Measurements from ENCODE around the gene DAAM2.

DAAM2 gene

GRCh38 chr6:39929733-39930461 is 137.7 kb downstream of the DAAM2 start:
- no peak for DNase-seq (ENCODE audit: low spot score)

- DNase-seq (ENCODE audit: low spot score) = no peak
Measured at GRCh38 chr6:39930540-39930939, 138.4 kb downstream of the DAAM2 start.

GRCh38 chr6:39931607-39932006 is 139.4 kb downstream of the DAAM2 start:
- DNase-seq (ENCODE audit: low spot score) = no peak

DNA sequence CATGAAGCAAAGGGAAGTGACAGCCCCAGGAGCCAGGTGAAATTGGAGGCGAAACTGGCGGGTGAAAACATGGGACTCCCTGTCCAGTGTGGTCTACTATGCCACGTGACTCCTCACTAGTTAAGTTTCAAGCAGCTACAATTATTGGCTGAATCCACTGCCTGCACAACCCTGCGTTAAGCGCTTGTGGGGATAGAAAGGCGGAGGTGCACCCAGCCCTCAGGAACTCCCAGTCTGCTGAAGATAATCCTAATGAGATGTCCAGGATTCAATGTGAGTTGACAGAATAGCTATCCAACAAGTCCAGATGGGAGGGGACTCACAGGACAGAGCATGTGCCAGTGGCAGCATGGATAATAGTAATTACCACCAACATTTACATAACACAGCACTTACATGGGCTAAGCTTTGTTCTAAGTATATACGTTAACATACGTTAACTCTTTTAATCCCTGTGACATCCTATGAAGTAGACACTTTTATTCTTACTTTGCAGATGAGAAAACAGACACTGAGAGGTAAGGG is 140.3 kb downstream of the DAAM2 start:
- DNase-seq (ENCODE audit: low spot score) = no peak

DNA sequence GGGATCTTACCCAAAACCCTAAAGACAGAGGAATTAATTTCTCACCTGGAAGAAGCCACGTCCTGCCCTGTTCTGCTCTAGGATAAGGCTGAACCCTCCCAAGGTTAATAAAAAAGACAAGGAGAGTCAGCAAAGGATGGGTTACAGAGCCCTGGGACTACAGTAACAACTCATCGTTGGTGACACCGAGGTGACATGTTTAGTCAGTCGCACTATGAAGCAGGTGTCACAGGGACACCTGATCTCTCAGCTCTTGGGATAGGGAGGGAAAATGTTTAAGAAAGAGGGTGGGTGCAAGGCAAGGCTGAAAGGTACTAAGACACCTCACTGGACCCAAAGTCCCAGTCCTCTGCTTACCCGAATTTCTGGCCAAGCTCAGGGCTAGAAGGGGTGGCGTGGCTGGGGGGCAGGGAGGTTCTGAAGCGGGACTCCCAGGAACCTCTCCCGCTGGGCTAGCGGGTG is 141.5 kb downstream of the DAAM2 start:
- DNase-seq (ENCODE audit: low spot score) = no peak

- DNase-seq (ENCODE audit: low spot score) = peak; percentile 88
Measured at GRCh38 chr6:39934131-39934757, 142.1 kb downstream of the DAAM2 start, which contains the start of gene MOCS1. MOCS1 (minus strand) TSS chr6:39934462; CDS start chr6:39934417, 45 bp downstream.

DNA sequence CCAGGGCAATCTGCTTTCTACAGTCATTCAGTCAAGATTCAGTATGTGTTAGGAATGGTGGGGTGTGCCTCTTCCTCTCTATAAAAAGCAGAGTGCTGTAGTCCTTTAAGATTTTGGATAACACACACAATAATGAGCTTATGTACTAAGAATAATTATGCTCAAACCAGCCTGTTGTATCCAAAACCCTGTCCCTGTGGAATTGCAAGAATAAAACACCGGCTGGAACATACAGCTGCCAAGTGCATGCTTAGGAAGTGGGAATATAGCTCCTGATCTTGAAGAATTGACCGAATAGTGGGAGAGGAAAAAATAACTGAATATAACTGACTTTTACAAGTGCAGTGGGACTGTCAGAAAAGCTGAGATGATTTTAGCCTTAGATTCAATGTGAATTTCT is 143.1 kb downstream of the DAAM2 start:
- no peak for DNase-seq (ENCODE audit: low spot score)

GRCh38 chr6:39936857-39937256 is 144.7 kb downstream of the DAAM2 start:
- DNase-seq (ENCODE audit: low spot score) = no peak

- no peak for DNase-seq (ENCODE audit: low spot score)
Measured at GRCh38 chr6:39937686-39938333, 145.6 kb downstream of the DAAM2 start.

DNA sequence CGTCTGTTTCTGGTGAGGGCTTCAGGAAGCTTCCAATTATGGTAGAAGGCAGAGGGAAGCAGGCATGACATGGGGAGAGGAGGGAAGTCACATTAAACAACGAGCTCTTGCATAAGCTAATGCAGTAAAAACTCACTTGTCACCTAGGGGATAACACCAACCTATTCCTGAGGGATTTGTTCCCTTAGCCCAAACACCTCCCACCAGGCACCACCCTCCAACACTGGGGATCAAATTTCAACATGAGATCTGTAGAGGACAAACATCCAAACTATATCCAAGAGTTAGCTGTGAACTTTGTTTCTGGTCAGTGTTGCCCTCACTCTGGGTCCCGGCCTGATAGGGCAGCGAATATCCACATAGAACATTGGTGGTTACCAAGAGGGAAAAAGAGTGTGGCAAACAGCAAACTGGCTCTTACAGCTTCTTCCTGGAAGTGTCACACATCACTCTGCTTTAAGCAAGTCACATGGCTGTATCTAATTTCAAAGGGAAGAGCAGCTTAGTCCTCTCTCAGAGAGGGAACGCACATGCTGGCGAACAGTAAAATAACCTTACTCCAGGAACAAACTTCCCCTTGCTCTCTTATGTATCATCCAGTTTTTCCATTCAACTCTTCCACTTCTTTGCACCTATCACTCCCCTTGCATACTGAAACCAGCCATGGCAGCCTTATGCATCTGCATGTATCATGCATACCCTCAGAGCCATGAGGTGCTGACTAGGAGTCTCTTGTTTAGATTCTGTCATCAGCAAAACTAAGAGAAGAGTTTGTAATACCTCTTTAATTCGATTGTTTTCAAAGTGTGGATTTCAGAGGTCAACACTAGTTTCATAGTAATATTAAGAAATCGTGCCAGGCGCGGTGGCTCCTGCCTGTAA is 146.8 kb downstream of the DAAM2 start:
- no peak for DNase-seq (ENCODE audit: low spot score)

DNA sequence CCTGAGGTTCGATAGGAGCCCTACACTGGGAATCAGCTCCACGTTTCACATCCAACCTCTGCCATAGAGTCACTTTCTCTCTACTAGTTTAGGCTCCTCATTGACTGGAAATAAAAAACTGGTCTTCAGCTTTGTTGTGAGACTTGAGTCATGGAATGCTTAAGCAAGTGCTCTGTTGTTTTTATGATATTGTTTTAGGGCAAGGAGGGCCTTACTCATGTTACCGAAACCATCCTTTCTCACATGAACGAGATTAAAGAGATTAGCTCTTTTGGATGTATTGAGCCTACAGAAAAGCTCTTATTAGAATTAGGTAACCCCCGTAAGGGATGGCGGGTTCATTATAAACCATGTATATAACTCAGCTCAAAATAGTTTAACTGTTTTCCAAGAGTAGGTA is 149.0 kb downstream of the DAAM2 start:
- no peak for DNase-seq (ENCODE audit: low spot score)

DNA sequence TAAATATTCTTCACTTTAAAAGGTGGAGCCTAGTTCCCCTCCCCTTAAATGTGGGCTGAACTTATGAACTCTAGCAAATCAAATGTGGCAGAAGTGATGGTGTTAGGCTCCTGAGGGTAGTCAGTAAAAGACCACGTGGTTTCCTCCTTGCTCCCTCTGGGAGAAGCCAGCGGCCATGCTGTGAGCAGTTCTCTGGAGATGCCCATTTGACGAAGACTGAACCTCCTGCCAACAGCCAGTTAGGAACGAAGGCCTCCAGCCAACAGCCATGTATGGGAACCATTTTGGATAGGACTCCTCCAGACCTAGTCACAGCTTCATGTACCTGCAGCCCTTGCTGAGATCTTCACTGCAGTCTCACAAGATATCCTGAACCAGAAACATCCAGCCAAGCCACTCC is 149.6 kb downstream of the DAAM2 start:
- no peak for DNase-seq (ENCODE audit: low spot score)

DNA sequence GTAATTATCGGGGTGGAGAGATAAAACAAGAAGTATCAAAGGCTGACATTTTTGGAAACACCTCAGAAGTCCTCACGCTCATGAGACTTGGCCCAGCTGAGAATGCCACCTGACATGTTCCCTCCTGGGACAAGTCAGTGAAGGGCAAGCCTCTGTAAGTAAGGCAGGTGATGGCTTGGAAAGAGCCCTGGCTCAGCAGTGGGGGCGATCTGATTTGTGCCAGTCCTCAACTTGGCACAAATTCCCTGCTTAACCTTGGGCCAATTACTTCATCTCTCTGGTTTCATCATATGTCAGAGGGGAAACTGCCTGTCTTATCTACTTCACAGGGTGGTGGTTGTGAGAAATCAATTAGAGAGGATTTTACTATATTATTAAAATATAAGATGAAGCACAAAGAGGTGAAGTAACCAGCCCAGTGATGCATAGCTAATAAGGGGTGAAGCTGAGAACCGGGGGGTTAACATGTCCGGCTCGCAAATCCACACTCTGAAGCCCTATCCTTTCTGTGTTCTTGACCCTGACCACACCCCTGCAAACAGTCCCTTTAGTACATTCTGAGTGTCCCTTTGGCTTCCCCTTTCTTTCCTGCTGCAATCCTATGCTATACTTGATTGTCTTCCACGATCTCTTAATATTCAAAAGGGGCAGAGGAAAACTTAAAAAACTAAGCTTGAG is 150.9 kb downstream of the DAAM2 start:
- DNase-seq (ENCODE audit: low spot score) = no peak

DNA sequence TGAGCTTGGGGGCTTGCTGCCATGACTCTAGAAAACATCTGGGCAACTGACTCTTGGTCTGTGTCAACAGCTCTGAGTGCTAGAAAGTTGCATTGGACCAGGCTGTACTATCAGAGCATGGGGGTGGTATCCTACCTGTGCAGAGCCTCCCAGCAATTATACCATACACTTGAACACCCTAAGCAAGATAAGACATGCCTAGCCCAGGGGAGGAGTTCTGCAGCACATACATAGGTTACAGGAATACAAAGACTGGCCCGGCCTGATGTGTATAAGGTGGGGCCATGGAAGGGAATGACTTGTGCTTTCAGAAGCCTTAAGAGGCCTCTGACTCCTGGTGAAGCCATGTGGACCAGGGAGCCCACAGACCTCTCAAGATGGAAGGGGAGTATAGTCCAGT is 153.4 kb downstream of the DAAM2 start:
- no peak for DNase-seq (ENCODE audit: low spot score)

GRCh38 chr6:39947611-39948068 is 155.5 kb downstream of the DAAM2 start:
- DNase-seq (ENCODE audit: low spot score) = no peak

GRCh38 chr6:39948199-39948791 is 156.1 kb downstream of the DAAM2 start:
- DNase-seq (ENCODE audit: low spot score) = no peak

GRCh38 chr6:39950125-39950720 is 158.0 kb downstream of the DAAM2 start:
- DNase-seq (ENCODE audit: low spot score) = no peak

DNA sequence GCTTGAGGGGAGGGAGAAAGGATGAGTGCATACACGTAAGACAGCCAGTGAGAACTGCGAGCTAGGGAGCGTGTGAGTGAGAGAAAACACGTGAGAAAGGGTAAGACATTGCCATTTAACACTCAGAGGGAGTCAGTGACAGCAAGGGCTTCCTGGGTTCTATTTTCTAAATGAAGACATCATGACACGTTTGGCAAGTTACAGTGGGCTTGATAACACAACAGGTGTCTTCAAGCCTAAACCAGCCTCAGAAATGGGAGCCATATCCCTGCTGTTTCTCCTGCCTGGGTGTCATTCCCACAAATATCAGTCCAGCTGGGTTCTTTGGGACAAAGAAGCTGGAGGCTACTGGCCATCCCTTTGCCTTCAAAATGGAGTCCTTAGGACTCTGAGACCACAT is 159.0 kb downstream of the DAAM2 start:
- no peak for DNase-seq (ENCODE audit: low spot score)

- DNase-seq (ENCODE audit: low spot score) = no peak
Measured at GRCh38 chr6:39951716-39952115, 159.5 kb downstream of the DAAM2 start.

- DNase-seq (ENCODE audit: low spot score) = no peak
Measured at GRCh38 chr6:39952167-39952566, 160.0 kb downstream of the DAAM2 start.

Measured in globus pallidus (tissue), 1 donor.